ENCODE results near the gene USF2.

The USF2 gene

DNA sequence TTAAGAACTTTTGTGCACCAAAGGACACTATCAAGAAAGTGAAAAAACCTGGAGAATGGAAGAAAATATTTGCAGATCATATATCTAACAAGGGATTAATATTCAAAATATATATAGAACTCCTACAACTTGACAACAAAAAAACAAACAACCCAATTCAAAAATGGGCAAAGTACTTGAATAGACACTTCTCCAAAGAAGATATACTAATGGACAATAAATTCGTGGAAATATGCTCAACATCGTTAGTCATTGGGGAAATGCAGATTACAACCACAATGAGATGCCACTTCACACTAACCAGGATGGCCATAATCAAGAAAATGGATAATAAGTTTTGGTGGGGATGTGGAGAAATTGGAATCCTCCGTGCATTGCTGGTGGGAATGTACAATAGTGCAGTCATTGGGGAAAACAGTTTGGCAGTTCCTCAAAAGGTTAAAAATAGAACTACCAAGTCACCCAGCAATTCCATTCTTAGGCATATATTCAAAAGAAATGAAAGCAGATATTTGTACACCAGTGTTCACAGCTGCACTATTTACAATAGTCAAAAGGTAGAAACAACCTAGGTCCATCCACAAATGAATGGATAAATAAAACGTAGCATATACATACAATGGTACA is 22.2 kb upstream of the USF2 start:
- no peak for DNase-seq

DNA sequence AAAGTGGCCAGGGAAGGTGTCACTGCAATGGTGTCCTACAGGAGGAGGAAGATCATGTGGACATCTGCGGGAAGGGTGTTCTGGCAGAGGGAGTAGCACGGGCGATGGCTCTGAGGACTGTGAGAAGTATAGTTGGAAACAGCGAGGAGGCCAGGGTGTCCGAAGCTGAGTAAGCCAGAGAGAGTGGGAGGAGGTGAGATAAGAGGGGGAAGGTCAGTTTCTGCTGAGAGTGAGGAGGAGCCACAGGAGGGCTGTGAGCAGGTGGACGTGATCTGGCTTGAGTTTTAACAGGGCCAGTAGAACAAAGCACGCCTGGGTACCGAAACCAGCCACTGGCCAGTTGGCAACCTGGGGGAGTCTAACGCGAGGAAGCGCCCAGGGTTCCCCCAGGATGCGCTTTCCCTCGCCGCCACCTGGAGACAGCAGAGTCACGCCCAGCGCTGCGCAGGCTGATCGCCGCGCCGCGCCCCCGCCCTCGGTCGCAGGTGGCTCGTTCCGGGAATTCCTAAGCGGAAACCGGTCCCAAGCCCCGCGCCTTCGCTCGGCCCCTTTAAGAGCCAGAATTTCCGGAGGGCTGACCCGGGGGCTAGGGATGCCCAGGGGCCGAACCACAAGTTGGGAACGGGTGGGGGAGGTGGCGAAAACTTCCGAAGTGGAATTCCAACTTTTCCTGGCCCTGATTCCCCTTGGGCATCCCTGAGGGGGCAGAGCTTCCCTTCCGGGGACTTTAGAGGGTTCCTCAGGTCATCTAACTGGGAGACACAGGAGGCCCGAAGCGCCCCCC is 21.0 kb upstream of the USF2 start:
- peak; percentile 72 for DNase-seq

DNA sequence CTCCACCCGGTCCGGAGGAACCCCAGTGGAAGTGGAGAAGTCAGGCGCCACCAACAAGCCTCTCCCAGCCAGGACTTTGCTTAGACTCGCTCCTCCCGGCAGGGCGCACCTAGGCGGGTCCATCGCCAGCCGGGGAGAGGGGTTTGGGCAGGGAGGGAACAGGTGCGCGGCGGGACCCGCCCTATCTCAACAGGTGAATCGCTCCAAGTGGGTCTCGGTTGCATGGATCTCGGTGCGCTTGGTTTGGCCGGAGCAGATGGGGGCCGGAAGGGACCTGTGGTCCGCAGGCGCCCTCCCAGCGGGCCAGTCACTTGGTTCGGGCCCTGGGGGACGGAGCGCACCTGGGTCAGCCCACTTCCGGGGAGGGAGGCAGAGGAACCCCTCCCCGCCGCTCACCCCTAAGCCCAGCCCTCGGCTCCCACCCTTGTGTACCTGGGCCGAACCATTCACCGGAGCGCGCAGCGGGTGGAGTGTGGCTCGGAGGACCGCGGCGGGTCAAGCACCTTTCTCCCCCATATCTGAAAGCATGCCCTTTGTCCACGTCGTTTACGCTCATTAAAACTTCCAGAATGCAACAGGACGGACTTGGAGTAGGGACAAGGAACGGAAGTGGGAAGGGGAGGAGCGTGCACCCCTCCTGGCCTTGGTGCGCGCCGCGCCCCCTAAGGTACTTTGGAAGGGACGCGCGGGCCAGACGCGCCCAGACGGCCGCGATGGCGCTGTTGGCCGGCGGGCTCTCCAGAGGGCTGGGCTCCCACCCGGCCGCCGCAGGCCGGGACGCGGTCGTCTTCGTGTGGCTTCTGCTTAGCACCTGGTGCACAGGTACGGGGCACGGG is 20.2 kb upstream of the USF2 start, which contains the start of gene LSR:
TSS of gene LSR (plus strand) at position 693 of the 836 bp plus-strand sequence. CDS start at position 714, 21 bp downstream.
- peak; percentile 86 for DNase-seq

DNA sequence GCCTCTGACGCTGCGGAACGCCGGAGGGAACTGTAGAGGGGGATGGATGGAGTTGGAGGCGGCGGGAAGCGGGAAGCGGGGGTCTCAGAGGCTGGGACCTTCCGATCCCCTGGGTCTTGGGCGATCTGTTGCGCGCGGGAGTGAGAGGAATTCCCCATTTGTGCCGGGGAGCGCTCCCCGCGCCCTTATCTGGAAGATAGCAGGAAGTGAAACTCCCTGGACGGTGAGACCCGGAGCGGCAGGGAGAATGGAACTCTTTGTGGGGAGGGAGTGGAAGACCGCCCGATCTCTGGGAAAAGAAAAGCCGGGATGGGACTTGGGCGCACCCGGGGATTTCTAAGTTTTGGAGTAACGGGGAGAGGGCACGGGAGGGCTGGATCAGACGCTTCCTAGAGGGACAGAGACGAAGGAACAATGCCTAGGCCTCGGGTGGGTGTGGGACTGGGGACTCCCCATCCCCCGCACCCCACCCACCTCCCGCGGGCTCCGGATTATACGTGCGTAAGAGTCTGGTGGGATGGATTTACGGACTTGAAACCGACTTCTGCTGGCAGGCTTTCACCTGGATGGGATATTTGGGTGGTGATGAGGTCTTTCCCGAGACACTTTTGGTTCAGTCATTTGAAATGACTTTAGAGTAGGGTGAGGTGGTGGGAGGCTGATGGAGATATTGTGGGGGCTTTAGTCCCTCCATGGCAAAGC is 19.5 kb upstream of the USF2 start:
- DNase-seq, result no peak

DNA sequence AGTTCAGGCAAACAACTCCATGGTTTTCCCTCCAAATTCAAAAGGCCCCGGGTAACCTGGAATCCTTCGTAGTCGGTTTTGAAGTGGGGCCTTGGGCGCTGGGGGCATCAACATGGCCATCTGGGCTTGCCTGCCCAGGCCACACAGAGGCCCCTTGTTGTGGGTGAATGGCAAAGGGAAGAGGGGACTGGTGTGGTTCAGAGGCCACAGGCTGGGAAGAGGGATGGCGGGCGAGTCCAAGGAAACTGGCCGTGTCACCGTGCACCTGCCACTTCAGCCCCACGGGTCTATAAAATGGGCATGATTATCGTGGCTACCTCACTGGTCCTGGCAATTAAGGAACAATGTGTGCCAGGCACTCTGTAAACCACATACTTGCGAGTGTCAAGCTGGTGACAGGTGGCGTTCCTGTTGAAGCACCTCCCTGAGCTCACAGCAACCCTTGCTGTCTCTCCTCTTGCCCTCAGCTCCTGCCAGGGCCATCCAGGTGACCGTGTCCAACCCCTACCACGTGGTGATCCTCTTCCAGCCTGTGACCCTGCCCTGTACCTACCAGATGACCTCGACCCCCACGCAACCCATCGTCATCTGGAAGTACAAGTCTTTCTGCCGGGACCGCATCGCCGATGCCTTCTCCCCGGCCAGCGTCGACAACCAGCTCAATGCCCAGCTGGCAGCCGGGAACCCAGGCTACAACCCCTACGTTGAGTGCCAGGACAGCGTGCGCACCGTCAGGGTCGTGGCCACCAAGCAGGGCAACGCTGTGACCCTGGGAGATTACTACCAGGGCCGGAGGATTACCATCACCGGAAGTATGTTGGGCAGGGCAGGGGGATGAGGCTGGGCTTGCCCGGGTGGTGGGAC is 18.7 kb upstream of the USF2 start:
- no peak for DNase-seq

DNA sequence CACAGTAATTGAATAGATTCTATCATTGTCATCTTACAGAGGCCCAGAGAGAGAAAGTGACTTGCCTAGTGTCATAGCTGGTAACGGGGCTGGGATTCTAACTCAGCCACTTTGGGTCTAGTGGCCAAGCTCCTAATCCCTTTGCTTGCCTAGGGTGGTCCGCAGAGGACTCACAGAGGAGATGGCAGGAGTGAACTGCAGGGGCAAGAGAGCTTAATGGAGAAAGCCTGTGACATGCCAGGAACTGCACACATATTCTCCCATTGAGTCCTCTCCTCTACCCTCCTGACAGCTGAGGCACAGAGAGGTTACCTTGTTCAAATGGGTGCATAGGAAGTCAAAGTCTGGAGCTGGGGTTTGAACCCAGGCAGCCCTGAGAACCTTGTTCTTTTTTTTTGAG is 17.3 kb upstream of the USF2 start:
- DNase-seq, result no peak

DNA sequence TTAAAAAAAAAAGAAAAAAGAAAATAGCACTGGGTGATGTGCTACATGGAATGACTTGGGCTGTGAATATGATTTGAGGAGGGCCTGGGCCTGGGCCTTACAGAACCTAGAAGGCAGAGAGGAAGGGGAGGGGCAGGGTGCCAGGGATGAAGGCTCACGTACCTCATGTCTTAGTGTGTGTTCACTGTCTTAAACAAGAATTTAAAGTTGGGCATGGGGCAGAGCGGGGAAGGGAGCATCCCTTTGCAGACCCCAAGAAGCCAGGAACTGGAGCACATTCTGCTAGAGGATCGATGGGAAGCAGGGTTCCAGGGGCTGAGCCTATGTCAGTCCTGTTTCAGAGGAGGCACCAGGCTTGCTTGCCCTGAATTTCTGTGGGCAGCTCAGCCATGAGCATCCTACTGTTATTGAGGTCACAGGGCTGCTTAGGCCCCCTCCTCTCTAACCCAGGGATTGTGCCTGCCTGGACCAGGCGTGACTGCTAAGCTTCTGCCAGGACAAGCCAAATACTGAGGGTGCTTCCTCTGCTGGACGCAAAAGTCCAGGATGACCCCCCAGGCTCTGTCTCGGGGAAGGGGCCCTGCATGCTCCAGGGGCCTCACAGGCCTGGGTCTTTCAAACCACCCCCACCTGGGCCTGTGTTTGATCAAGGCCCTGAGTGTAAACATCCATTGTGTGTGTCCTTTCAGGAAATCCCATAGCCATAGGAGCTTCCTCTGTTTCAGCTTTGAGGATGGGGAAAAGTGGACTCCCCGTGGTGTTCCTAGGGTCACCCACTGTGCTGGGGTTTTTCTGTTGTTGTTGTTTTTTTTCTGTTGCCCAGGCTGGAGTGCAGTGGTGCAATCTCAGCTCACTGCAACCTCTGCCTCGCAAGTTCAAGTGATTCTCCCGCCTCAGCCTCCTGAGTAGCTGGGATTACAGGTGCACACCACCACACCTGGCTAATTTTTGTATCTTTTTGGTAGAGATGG is 15.2 kb upstream of the USF2 start:
- DNase-seq, result no peak

DNA sequence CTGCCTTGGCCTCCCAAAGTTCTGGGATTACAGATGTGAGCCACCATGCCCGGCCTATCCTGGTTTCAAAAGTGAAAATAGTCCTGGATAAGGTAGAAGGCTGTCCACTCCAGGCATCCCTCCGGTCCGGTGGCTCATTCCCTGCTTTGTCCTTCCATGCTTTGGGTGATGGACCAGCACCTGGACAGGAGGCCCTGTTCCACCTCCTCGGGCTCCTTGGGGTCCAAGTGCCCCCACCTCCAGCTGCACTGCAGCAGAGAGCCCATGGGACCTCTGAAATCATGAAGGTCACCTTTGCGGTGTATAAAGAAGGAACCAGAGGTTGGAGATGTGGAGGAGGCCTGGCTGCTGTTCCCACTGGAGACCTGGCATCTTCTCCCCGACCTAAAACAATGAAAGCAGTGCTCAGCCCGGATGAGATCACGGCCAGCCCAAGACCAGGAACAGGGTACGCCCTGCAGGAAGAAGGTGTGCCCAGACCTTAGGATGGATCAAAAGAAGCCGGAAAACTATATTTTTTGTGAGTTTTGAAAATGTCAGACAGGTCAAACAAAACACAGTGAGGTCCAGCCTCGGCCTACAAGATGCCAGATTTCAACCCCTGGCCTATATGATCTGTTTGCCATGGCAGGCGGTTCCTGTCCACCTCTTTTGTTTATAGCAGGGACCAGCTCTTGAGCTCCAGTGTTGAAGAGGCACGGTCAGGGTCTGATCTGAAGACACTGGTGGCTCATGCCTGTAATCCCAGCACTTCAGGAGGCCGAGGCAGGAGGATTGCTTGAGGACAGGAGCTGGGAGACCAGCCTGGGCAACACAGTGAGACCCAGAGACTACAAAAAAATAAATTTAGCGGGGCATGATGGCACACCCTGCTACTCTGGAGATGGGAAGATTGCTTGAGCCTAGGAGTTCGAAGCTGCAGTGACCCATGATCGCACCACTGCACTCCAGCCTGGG is 14.1 kb upstream of the USF2 start:
- no peak for DNase-seq

DNA sequence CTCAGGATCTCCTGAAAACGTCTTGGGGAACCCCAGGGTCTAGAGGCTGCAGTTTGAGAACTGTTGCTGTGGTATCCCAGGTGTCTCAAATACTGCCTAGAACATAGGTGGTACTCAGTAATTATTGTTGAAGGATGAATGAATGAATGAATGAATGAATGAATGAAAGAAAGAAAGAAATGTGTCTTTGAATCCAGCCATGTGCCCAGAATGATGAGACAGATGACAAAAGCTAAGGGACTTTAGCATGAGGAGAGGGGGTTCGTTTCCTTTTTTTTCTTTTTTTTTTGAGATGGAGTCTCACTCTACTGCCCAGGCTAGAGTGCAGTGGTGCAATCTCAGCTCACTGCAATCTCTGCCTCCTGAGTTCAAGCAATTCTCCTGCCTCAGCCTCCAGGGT is 12.2 kb upstream of the USF2 start:
- no peak for DNase-seq

DNA sequence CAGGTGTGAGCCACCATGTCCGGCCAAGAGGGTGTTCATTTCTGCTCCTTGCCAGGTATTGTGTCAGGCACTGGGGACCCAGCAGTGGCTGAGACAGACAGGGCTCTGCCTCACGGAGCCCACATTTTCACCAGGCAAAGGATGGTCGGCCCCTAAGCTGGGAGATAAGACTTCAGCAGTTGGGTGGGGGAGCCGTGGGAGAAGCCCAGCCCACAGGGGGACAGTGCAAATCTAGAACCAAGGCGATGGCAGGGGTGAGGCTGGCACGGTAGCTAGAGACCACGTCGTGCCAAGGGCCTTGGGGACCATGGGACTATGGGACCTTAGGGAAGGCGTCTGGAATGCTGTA is 11.7 kb upstream of the USF2 start:
- DNase-seq, result no peak

DNA sequence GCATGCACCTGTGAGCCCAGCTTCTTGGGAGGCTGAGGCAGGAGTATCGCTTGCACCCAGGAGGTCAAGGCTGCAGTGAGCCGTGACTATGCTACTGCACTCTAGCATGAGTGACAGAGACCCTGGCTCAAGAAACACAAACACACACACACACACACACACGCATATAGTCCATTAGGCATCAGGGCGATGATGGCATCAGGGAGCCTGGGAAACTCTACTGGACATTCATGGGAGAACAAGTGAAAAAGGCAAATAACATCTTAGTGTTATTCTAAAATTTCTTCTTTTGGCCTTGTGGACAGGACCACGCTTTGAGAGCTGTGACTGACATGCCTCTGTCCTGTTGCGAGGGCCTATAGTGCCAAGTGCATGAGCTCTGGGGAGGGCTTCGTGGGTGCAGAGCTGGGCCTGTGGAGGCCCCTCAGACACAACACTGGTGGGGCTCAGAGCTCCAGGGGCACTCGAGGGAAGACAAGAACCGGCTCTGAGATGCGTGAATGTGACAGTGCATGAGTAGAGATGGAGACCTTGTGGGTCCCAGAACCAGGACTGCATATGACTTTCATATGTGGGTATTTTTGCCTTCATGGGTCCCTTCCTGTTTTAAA is 8.0 kb upstream of the USF2 start:
- no peak for DNase-seq

DNA sequence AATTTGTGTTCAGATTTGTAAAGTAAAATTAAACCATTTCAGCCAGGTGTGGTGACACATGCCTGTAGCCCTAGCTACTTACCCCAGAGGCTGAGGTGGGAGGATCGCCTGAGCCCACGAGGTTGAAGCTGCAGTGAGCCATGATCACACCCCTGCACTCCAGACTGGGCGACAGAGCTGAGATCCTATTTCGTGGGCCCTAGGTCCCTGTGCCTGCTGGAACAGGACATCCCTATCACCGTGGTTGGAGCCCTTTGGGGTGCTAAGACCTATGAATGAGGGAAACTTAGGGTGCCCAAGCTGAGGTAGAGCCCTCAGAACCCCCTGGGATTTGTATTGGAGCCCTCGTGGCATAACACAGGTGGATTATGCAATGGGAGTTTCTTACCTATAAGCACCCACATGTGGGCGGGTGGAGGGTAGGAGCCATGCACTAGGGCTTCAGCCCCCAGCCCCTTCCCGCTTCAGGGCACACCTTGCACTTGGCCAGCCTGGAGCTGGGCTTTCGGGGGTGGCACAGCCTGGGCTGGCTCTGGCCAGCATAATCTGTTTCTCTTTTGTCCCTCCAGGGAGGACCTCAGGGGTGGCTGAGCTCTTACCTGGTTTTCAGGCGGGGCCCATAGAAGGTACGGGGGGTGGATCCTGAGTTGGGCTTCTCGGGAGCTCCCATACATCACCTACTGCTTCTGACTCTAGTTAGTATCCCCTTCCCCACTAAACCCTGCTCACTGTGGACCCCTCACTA is 7.2 kb upstream of the USF2 start:
- DNase-seq, result no peak

DNA sequence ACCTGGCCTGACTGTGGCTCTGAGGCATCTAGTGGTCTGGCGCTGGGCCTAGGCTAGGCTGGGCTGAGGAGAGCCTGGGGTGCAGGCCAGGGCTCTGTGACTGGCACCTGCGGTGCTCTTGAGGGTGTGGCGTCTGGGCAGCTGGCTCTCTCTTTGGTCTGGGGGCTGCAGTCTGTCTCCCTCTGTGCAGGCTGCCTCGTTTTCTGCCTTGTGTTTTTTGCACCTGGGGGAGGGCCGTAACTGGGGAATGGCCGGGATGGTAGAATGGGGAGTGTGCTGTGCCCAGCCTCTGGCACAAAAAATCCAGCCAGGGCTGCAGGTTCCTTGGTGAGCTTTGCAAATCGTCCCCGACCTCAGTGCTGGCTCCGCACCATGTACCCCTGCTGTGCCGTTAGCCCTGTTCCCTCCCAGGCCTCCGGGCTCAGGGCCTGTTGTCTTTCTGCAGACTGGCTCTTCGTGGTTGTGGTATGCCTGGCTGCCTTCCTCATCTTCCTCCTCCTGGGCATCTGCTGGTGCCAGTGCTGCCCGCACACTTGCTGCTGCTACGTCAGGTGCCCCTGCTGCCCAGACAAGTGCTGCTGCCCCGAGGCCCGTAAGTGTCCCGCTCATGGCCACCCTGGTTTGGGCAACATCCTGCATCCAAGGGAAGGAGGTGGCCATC is 6.5 kb upstream of the USF2 start:
- DNase-seq, result no peak

DNA sequence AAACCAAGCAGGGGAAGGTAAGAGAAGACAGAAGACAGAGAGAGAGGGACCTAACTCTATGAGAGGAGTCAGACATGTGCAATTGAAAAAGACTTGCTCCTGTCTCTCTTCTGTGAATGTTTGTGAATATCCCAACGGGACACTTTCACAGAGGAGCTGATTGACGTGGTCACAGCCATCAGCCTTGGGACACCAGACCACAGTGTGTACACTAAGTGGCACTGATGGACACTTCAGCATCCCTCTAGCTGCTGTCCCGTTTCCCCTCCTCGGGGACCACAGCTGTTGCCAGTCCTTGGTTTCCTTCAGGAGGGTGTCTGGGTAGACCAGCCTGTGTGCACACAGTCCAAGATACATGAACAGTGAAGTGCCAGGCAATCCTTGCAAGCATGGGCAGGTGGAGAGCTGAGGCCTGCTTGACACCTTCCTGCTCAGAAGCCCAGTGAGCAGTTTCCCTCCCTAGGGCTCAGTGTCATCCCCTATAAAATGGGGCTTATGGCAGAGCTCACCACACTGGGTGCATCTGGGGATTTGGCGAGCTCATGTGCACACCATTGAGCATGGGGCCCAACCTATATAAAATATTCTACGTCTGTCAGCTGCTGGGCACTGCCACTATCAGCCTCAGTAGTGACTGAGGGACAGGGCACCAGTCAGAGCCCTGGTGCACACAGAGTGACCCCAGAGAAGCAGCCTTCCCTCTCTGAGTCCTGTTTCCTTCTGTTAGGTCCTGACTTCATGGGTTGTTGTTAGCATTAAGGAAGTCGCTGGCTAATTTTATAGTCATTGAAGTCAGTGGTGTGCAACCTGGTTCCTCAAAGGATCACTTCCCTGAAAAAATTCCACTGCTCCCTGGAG is 4.3 kb upstream of the USF2 start:
- DNase-seq, result no peak

DNA sequence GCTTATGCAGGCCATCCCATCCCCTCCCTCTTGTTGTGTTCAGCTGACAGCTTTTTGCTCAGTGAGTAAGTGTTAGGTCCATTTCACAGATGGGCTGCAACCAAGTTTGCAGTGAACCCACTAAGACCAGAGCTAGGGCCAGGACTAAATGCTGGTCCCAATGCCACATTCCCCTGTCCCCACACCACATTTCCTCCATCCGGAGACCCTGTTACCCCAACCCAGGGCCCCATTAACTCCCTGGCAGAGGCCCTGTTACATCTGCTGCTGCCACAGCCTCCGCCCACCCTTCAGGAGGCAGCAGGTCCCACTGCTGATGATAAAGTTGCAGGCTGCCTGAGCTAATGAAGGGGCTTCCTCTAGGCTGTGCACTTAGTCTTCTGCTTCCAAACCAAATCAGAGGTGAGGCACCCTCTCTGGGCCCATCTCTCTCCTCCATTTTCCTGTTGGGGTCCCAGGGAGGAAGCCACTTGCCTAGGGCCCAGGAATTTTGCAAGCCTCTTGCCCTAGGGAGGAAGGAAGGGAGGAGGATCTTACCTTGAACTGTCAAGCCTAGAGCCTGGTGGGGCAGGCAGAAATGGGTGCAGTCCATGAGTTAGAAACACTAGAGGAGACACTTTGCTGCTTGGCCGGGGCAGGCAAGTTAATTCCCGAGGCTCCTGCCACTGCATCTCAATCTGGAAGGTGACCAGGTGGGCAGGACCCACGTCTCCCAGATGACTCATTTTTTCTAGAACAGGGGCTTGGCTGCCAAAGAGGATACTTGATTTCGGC is 3.4 kb upstream of the USF2 start:
- DNase-seq, result no peak

DNA sequence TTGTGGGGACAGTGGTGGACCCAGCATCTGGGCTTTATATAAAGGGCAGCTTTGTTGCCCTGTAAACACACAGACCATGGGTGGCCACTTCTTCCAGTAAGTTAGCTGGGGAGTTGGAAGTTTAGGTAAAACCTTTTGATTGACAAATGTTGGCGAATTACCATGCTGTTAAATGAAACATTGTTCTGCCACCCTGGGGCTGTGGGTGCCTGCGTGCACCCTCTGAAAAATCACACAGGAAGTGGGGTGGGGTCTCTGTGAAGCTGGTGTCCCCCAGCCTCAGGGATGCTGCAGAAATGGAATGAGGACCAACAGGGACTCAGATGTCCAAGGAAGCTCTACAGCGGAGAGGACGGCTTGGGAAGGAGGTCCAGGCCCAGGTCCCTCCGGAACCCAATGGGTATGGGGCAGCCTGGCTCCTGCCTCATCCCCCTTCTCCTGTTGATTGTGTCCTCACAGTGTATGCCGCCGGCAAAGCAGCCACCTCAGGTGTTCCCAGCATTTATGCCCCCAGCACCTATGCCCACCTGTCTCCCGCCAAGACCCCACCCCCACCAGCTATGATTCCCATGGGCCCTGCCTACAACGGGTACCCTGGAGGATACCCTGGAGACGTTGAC is 2.8 kb upstream of the USF2 start:
- no peak for DNase-seq
